OCI-LY3 (cell line): ENCODE data around the gene CABS1.

Source experiments
- EZH2phosphoT487 ChIP-seq: fragments of 200-600 bp; shearing (Covaris generic); IDR thresholded peaks from 2 replicates; pipeline ENCODE4 v1.6.1; 2018; ENCODE audit warnings: antibody characterized with exemption, mixed run types, low read depth
- TF ChIP-seq, protein P1 (sequence below): fragments of 200-600, 300-600 bp; sonication (generic); IDR thresholded peaks from 2 replicates; pipeline ENCODE4 v1.5.1; 2014; ENCODE audit warnings: antibody characterized with exemption, low read length, low read depth

DNA sequence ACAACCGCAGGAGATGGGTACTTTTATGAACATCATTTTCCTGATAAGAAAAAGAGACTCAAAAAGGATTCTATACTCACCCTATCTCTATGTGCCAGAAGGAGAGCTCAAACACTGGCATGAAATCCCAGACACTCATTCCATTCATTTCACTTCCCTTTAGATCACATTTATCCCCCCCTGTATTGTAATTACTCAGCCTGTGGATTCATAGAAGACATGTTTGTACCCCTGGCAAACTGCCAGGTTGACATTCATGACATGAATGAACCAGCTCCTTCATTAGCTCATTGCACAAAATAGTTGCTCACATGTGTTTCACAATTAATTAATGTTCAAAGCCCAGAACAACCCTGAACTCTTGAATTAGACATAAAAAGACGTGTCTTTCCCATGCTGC, 30.7 kb downstream of the CABS1 start:
- TF ChIP-seq, protein P1, sequence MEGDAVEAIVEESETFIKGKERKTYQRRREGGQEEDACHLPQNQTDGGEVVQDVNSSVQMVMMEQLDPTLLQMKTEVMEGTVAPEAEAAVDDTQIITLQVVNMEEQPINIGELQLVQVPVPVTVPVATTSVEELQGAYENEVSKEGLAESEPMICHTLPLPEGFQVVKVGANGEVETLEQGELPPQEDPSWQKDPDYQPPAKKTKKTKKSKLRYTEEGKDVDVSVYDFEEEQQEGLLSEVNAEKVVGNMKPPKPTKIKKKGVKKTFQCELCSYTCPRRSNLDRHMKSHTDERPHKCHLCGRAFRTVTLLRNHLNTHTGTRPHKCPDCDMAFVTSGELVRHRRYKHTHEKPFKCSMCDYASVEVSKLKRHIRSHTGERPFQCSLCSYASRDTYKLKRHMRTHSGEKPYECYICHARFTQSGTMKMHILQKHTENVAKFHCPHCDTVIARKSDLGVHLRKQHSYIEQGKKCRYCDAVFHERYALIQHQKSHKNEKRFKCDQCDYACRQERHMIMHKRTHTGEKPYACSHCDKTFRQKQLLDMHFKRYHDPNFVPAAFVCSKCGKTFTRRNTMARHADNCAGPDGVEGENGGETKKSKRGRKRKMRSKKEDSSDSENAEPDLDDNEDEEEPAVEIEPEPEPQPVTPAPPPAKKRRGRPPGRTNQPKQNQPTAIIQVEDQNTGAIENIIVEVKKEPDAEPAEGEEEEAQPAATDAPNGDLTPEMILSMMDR = no peak
- TF ChIP-seq EZH2phosphoT487 = no peak
